ENCODE measurements around the gene USP44. TPM values are rescaled to one million over a fixed set of nuclear protein-coding genes. Genes with fewer than 3 reads are reported as not detected.

Gene USP44
- total and polyA plus RNA-seq, 10 of the 15 experiments (the other 5 are each of a cell fraction or from before 2014, with no cell fraction given) = 0.02 to 0.26 (median 0.12) TPM; not detected in 6

DNA sequence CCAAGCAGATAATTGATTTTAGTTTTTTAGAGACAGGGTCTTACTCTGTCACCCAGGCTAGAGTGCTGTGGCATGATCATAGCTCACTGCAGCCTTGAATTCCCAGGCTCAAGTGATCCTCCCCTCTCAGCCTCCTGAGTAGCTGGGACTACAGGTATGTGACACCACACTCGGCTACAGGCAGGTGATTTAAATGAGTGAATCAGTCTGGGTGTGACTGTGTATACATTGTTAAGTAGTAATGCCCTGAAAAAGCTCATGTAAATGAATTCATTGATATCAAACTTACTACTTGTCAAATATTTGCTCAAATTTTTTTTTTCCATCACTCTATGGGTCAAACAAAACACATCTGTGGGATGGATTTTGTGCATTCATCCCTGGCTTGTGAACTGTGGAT lies 6.3 kb upstream of the USP44 start:
- Histone ChIP-seq H3K27me3 (replicated peaks in 1 of 2; ENCODE audit: control insufficient read depth in 2 of 2, insufficient read depth in 2 of 2, low read length in 1 of 2) (no peaks in the 10 kb centered on the region), H3K4me3 (no peak overlapping the region), H3K79me2 (ENCODE audit: control insufficient read depth, insufficient read depth, low read length) (no peaks in the 10 kb centered on the region), H4K20me1 (ENCODE audit: control insufficient read depth, insufficient read depth) (no peaks in the 10 kb centered on the region), H3K36me3 (ENCODE audit: control insufficient read depth in 2 of 2, insufficient read depth in 2 of 2, low read length in 1 of 2) (no peaks in the 10 kb centered on the region), H3K4me1 (ENCODE audit: control insufficient read depth, insufficient read depth, low read length) (no peaks in the 10 kb centered on the region), H3K9ac (ENCODE audit: control insufficient read depth, insufficient read depth, low read length) (no peak overlapping the region), H3K4me2 (ENCODE audit: control insufficient read depth, insufficient read depth) (no peak overlapping the region), H3K27ac (ENCODE audit: control insufficient read depth, insufficient read depth) (no peak overlapping the region), H2AFZ (ENCODE audit: control insufficient read depth, low read depth, low read length) (no peak overlapping the region), H3K9me3 (replicated peaks; ENCODE audit: control insufficient read depth, insufficient read depth, low read length) (no peaks in the 10 kb centered on the region)
- in situ Hi-C loops (cut with MboI) (no loop called here), intact Hi-C loops (cut with micrococcal nuclease; ENCODE audit: unreplicated experiment) (no loop called here)
- SMC1A ChIA-PET (ENCODE audit: uncharacterized antibody, unreplicated experiment) = interaction anchor here (0.5 kb wide), 1 partner anchor 246 kb away, joined by 3 read pairs; no protein-coding TSS in a partner anchor
- CTCF ChIA-PET = no interaction called here
- RAD21 ChIA-PET (ENCODE audit: unreplicated experiment) = no interaction called here
- FAIRE-seq (no peak), ATAC-seq (no peak), DNase-seq (ENCODE audit: low read depth, low spot score) (no peak)
- POLR2A ChIA-PET = no interaction called here
- WGBS (ENCODE audit: insufficient coverage, insufficient replicate concordance, low lambda C conversion rate, missing lambda C conversion rate) = 0% methylated on average over 1 of the region's 1 CpG
- no TSS peak for BruUV-seq (replicated peaks)
- TF ChIP-seq GATAD2B (conservative IDR thresholded peaks at IDR 0.05; ENCODE audit: low read depth) = no peak
- TF ChIP-seq, protein P1, sequence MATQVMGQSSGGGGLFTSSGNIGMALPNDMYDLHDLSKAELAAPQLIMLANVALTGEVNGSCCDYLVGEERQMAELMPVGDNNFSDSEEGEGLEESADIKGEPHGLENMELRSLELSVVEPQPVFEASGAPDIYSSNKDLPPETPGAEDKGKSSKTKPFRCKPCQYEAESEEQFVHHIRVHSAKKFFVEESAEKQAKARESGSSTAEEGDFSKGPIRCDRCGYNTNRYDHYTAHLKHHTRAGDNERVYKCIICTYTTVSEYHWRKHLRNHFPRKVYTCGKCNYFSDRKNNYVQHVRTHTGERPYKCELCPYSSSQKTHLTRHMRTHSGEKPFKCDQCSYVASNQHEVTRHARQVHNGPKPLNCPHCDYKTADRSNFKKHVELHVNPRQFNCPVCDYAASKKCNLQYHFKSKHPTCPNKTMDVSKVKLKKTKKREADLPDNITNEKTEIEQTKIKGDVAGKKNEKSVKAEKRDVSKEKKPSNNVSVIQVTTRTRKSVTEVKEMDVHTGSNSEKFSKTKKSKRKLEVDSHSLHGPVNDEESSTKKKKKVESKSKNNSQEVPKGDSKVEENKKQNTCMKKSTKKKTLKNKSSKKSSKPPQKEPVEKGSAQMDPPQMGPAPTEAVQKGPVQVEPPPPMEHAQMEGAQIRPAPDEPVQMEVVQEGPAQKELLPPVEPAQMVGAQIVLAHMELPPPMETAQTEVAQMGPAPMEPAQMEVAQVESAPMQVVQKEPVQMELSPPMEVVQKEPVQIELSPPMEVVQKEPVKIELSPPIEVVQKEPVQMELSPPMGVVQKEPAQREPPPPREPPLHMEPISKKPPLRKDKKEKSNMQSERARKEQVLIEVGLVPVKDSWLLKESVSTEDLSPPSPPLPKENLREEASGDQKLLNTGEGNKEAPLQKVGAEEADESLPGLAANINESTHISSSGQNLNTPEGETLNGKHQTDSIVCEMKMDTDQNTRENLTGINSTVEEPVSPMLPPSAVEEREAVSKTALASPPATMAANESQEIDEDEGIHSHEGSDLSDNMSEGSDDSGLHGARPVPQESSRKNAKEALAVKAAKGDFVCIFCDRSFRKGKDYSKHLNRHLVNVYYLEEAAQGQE (IDR thresholded peaks at IDR 0.05; ENCODE audit: low read depth, low read length) = no peak
- TF ChIP-seq ESRRA (IDR thresholded peaks at IDR 0.05; ENCODE audit: low read length) = no peak
- TF ChIP-seq RB1 (IDR thresholded peaks at IDR 0.05; ENCODE audit: borderline replicate concordance) = no peak
- no peak for TF ChIP-seq SMARCA5 (IDR thresholded peaks at IDR 0.05)
- no peak for TF ChIP-seq NFYA (IDR thresholded peaks at IDR 0.05; ENCODE audit: borderline replicate concordance, low read depth, low read length)
- no peak for TF ChIP-seq RCOR1 (conservative IDR thresholded peaks at IDR 0.05; ENCODE audit: low read depth, low read length)
- TF ChIP-seq, protein P2, sequence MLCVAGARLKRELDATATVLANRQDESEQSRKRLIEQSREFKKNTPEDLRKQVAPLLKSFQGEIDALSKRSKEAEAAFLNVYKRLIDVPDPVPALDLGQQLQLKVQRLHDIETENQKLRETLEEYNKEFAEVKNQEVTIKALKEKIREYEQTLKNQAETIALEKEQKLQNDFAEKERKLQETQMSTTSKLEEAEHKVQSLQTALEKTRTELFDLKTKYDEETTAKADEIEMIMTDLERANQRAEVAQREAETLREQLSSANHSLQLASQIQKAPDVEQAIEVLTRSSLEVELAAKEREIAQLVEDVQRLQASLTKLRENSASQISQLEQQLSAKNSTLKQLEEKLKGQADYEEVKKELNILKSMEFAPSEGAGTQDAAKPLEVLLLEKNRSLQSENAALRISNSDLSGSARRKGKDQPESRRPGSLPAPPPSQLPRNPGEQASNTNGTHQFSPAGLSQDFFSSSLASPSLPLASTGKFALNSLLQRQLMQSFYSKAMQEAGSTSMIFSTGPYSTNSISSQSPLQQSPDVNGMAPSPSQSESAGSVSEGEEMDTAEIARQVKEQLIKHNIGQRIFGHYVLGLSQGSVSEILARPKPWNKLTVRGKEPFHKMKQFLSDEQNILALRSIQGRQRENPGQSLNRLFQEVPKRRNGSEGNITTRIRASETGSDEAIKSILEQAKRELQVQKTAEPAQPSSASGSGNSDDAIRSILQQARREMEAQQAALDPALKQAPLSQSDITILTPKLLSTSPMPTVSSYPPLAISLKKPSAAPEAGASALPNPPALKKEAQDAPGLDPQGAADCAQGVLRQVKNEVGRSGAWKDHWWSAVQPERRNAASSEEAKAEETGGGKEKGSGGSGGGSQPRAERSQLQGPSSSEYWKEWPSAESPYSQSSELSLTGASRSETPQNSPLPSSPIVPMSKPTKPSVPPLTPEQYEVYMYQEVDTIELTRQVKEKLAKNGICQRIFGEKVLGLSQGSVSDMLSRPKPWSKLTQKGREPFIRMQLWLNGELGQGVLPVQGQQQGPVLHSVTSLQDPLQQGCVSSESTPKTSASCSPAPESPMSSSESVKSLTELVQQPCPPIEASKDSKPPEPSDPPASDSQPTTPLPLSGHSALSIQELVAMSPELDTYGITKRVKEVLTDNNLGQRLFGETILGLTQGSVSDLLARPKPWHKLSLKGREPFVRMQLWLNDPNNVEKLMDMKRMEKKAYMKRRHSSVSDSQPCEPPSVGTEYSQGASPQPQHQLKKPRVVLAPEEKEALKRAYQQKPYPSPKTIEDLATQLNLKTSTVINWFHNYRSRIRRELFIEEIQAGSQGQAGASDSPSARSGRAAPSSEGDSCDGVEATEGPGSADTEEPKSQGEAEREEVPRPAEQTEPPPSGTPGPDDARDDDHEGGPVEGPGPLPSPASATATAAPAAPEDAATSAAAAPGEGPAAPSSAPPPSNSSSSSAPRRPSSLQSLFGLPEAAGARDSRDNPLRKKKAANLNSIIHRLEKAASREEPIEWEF (IDR thresholded peaks at IDR 0.05; ENCODE audit: insufficient replicate concordance, low read depth, low read length) = no peak
- TF ChIP-seq MEF2B (IDR thresholded peaks at IDR 0.05; ENCODE audit: partially characterized antibody, poor library complexity, severe bottlenecking) = no peak
- no peak for TF ChIP-seq BHLHE40 (IDR thresholded peaks at IDR 0.05; ENCODE audit: borderline replicate concordance in 1 of 2, low read depth in 2 of 2, low read length in 1 of 2)

Data from GM12878 (cell line).